Measurements from ENCODE around the gene LAIR2.

- TF ChIP-seq CTCF (IDR thresholded peaks at IDR 0.05; ENCODE audit: low read length) (no peak), EZH2 (optimal IDR thresholded peaks at IDR 0.05; ENCODE audit: low read depth, low read length) (no peak)
Observed at GRCh38 chr19:54536956-54537355, 34.3 kb downstream of the LAIR2 start.
